ENCODE measurements around the gene TMEM184C. TPM values are rescaled to one million over a fixed set of nuclear protein-coding genes. Genes with fewer than 3 reads are reported as not detected.

Gene TMEM184C
- total RNA-seq, 3 donors from 2014 or later = 37.5 to 43.3 (median 37.7) TPM

- no peaks in the 10 kb centered on the region for H3K9me3 ChIP-seq
- intact Hi-C loops (cut with DNase I, micrococcal nuclease) = no loop called here
- H3K4me1 ChIP-seq (ENCODE audit: low read depth) = no peaks in the 10 kb centered on the region
- H3K36me3 ChIP-seq (ENCODE audit: low read depth) = no peaks in the 10 kb centered on the region
- no peak overlapping the region for H3K4me3 ChIP-seq
- ATAC-seq (no peak), DNase-seq (no peak)
- TF ChIP-seq CTCF (IDR thresholded peaks at IDR 0.05) = no peak
Observed at GRCh38 chr4:147578593-147578992, 38.6 kb upstream of the TMEM184C start.

- ATAC-seq (no peak), DNase-seq (no peak)
- no peaks in the 10 kb centered on the region for H3K36me3 ChIP-seq (ENCODE audit: low read depth)
- no peaks in the 10 kb centered on the region for H3K4me1 ChIP-seq (ENCODE audit: low read depth)
- TF ChIP-seq CTCF (IDR thresholded peaks at IDR 0.05) = no peak
- no peaks in the 10 kb centered on the region for H3K9me3 ChIP-seq
- intact Hi-C loops (cut with DNase I, micrococcal nuclease) = no loop called here
- H3K4me3 ChIP-seq = no peak overlapping the region
Observed at GRCh38 chr4:147580396-147580795, 36.8 kb upstream of the TMEM184C start.

GRCh38 chr4:147581606-147582350, 35.4 kb upstream of the TMEM184C start:
- no peaks in the 10 kb centered on the region for H3K9me3 ChIP-seq
- no peaks in the 10 kb centered on the region for H3K36me3 ChIP-seq (ENCODE audit: low read depth)
- no peak for TF ChIP-seq CTCF (IDR thresholded peaks at IDR 0.05)
- H3K4me1 ChIP-seq (ENCODE audit: low read depth) = no peaks in the 10 kb centered on the region
- intact Hi-C loops (cut with DNase I, micrococcal nuclease) = no loop called here
- H3K4me3 ChIP-seq = no peak overlapping the region
- DNase-seq (no peak), ATAC-seq (no peak)

GRCh38 chr4:147582386-147583060, 34.7 kb upstream of the TMEM184C start:
- no peak overlapping the region for H3K4me3 ChIP-seq

GRCh38 chr4:147583876-147584275, 33.3 kb upstream of the TMEM184C start:
- no peak overlapping the region for H3K4me3 ChIP-seq
- H3K9me3 ChIP-seq = no peaks in the 10 kb centered on the region
- H3K4me1 ChIP-seq (ENCODE audit: low read depth) = no peaks in the 10 kb centered on the region
- no peaks in the 10 kb centered on the region for H3K36me3 ChIP-seq (ENCODE audit: low read depth)
- DNase-seq = no peak
- TF ChIP-seq CTCF (IDR thresholded peaks at IDR 0.05) = no peak
- intact Hi-C loops (cut with DNase I, micrococcal nuclease) = no loop called here
- no peak for ATAC-seq

More at GRCh38 chr4:147582386-147583060, 34.7 kb upstream of the TMEM184C start:
- DNase-seq (no peak), ATAC-seq (no peak)
- intact Hi-C loops (cut with DNase I, micrococcal nuclease) = no loop called here
- H3K4me1 ChIP-seq (ENCODE audit: low read depth) = no peaks in the 10 kb centered on the region
- H3K9me3 ChIP-seq = no peaks in the 10 kb centered on the region
- TF ChIP-seq CTCF (IDR thresholded peaks at IDR 0.05) = no peak
- H3K36me3 ChIP-seq (ENCODE audit: low read depth) = no peaks in the 10 kb centered on the region

Data from mucosa of descending colon (tissue), 3 donors.